Heart right ventricle (tissue), 16 donors: ENCODE results near the gene SDK2. TPM values are rescaled to one million over a fixed set of nuclear protein-coding genes. Genes with fewer than 3 reads are reported as not detected.

Experiments
- ATAC-seq, 8 donors: fragments of 200-7000 bp; cut with Tn5 transposase; one replicate each; pipeline ENCODE4 v1.9.1; 2020; ENCODE audit warnings: mild to moderate bottlenecking in 8 of 8, moderate library complexity in 8 of 8, moderate number of reproducible peaks in 1 of 8
- DNase-seq, 2 donors: peaks; one replicate each; pipeline ENCODE4 v3.0.0-alpha.2; 2020
- H3K27ac ChIP-seq, 10 donors: fragments of 200-600 bp; sonication (generic) in 2 of 10; one replicate each; pipeline versions ENCODE4 v1.5.0 to v1.8.0; 2020 to 2022; ENCODE audit warnings: mild to moderate bottlenecking in 3 of 10
- H3K27me3 ChIP-seq, 7 donors: fragments of 200-600 bp; one replicate each; pipeline ENCODE4 v1.8.0; 2021 to 2022; ENCODE audit warnings: mild to moderate bottlenecking in 2 of 7
- H3K36me3 ChIP-seq, 9 donors: fragments of 200-600 bp; sonication (generic) in 1 of 9; one replicate each; pipeline versions ENCODE4 v1.5.0 to v1.8.0; 2020 to 2022; ENCODE audit warnings: mild to moderate bottlenecking in 2 of 9
- H3K4me1 ChIP-seq, 9 donors: fragments of 200-600 bp; sonication (generic) in 1 of 9; one replicate each; pipeline versions ENCODE4 v1.5.0 to v1.8.0; 2020 to 2022; ENCODE audit warnings: mild to moderate bottlenecking in 4 of 9
- H3K4me3 ChIP-seq, 10 donors: fragments of 200-600 bp; sonication (generic) in 2 of 10; one replicate each; pipeline versions ENCODE4 v1.5.0 to v1.8.0; 2020 to 2022; ENCODE audit warnings: mild to moderate bottlenecking in 7 of 10, moderate library complexity in 2 of 10
- H3K9me3 ChIP-seq, 11 donors: fragments of 200-600 bp in 10 of 11; sonication (generic) in 2 of 11; one replicate each; pipeline versions ENCODE4 v1.5.0 to v1.8.0; 2013 to 2022; ENCODE audit warnings: mild to moderate bottlenecking in 2 of 11, control low read depth in 1 of 11, moderate library complexity in 1 of 11
- WGBS, 2 donors: extraction: QIAGEN DNeasy Blood & Tissue Kit; methylation state at CpG; one replicate each; pipeline ENCODE4 v1.1.7; 2013; ENCODE audit warnings: inconsistent platforms in 1 of 2; 5-methylcytosine and 5-hydroxymethylcytosine counted together
- intact Hi-C, 10 donors: fragments of 100-400 bp; cut with DNase I; formaldehyde crosslinking; loops; one replicate each; pipeline versions ENCODE4 v1.11.1 to v1.14.2; 2022
- polyA plus RNA-seq, 2 donors: library from polyadenylated mRNA; stranded (reverse); fragments of 200-250 nt; gene quantifications; one replicate each; pipeline ENCODE4 v1.2.3, GENCODE V29; 2013
- total RNA-seq, 10 donors: library from RNA; stranded (reverse); fragmentation: NEBNext Ultra II Directional in 3 of 10; extraction: Animal tissue kit (Norgen Biotek cat#: 25700) in 3 of 10; gene quantifications; one replicate each; pipeline versions ENCODE4 v1.2.1 to v1.2.4, GENCODE V29; 2021 to 2023
- TF ChIP-seq, protein P1 (sequence below), 9 donors: fragments of 200-600 bp; sonication (generic) in 2 of 9; IDR thresholded peaks; one replicate each; pipeline versions ENCODE4 v1.5.0 to v1.8.0; 2021 to 2022; ENCODE audit warnings: antibody characterized with exemption in 9 of 9, mild to moderate bottlenecking in 5 of 9, moderate library complexity in 1 of 9
- donor health status: Arrhythmogenic right ventricular cardiomyopathy.
- donor health status: ischemic (EF 13 %, LVEDD 7.1; RV severe dilation, severe dysfunction).
- donor health status: healthy with polysubstance abuse.
- donor health status: DM: no; HTN: yes; CAD: no.
- donor health status: DM: no; HTN: no; CAD: no.
- donor health status: ischemic (EF 25% LVEDD 6.9; RV normal size, moderate dysfunction).
- donor health status: ischemic (EF 25% LVEDD 5.7; RV mildly dilated, moderate dysfunction).
- donor health status: healthy.
- donor health status: DM: yes; HTN: yes; CAD: no.
- donor health status: Ischemic cardiomyopathy.
- donor health status: ischemic (EF 35%, LVEDD 5.7; RV mildly dilated, moderate dysfunction).
- donor health status: nonischemic (EF 11% LVEDD 7.7; RV severe dilation, severe dysfunction).
- donor health status: DM: yes; HTN: yes; CAD: no.
- donor health status: PGD.
- donor health status: ischemic (EF 29% LVEDD 5.4; RV normal size, mild dysfunction).
- donor health status: nonischemic (EF 23%, LVEDD 6.1; RV moderate dilation, normal function).

SDK2 gene
- total and polyA plus RNA-seq, 12 donors, result 0.44 to 4.2 (median 1.9) TPM

DNA sequence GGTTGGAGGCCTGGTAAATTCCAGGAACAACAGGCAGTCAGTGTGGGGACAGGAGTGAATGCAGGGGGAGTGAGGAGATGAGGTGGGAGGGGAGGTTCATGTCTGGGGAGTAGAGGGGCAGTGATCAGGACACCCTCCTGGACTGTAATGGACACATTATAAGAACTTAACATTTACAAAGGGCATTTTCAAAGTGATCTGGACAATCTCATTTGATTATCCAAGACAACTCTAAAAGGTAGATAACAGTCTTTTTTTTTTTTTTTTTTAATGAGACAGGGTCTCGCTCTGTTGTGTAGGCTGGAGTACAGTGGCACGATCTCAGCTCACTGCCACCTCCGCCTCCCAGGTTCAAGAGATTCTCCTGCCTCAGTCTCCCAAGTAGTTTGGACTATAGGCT is 5.7 kb downstream of the SDK2 start:
- Histone ChIP-seq H3K27ac (no peak overlapping the region), H3K36me3 (no peaks in the 10 kb centered on the region), H3K9me3 (no peaks in the 10 kb centered on the region), H3K4me1 (peaks cover 0 to 15% (median 10%) of the 10 kb centered on the region in 9 donors), H3K4me3 (no peak overlapping the region), H3K27me3 (peaks cover 0 to 33% (median 26%) of the 10 kb centered on the region in 7 donors)
- intact Hi-C loops, result no loop called here
- DNase-seq (no peak), ATAC-seq (no peak)
- WGBS, 2 donors, result 94 to 98% methylated on average over 3 of the region's 3 CpGs
- TF ChIP-seq, protein P1, sequence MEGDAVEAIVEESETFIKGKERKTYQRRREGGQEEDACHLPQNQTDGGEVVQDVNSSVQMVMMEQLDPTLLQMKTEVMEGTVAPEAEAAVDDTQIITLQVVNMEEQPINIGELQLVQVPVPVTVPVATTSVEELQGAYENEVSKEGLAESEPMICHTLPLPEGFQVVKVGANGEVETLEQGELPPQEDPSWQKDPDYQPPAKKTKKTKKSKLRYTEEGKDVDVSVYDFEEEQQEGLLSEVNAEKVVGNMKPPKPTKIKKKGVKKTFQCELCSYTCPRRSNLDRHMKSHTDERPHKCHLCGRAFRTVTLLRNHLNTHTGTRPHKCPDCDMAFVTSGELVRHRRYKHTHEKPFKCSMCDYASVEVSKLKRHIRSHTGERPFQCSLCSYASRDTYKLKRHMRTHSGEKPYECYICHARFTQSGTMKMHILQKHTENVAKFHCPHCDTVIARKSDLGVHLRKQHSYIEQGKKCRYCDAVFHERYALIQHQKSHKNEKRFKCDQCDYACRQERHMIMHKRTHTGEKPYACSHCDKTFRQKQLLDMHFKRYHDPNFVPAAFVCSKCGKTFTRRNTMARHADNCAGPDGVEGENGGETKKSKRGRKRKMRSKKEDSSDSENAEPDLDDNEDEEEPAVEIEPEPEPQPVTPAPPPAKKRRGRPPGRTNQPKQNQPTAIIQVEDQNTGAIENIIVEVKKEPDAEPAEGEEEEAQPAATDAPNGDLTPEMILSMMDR (IDR thresholded peaks at IDR 0.05), result no peak

DNA sequence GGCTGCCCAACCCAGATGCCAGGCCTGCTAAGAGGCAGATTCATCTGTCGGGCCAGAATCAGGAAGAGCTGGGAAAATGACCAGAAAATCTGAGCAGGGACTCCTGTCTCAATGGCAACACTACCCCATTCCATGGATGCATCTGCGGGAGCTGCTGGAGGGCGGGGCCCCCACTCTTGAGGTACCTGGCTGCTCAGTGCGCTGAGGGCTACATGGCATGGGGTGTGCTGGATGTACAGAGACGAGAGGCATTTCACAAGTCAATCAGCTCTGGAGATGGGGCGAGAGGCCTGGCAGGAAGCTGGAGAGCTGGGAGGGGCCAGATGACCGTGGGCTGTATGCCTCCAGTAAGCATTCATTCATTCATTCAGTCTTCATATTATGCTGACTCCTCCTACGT is 6.4 kb downstream of the SDK2 start:
- H3K4me1 ChIP-seq, result peaks cover 0 to 8% (median 3%) of the 10 kb centered on the region in 9 donors
- peaks cover 0 to 26% (median 19%) of the 10 kb centered on the region in 7 donors for H3K27me3 ChIP-seq
- H3K27ac ChIP-seq, result no peak overlapping the region
- intact Hi-C loops, result no loop called here
- DNase-seq (no peak), ATAC-seq (no peak)
- H3K9me3 ChIP-seq, result no peaks in the 10 kb centered on the region
- TF ChIP-seq, protein P1 (IDR thresholded peaks at IDR 0.05), result no peak
- no peak overlapping the region for H3K4me3 ChIP-seq
- WGBS, 2 donors, result 89 to 91% methylated on average over 8 of the region's 8 CpGs
- H3K36me3 ChIP-seq, result no peaks in the 10 kb centered on the region

DNA sequence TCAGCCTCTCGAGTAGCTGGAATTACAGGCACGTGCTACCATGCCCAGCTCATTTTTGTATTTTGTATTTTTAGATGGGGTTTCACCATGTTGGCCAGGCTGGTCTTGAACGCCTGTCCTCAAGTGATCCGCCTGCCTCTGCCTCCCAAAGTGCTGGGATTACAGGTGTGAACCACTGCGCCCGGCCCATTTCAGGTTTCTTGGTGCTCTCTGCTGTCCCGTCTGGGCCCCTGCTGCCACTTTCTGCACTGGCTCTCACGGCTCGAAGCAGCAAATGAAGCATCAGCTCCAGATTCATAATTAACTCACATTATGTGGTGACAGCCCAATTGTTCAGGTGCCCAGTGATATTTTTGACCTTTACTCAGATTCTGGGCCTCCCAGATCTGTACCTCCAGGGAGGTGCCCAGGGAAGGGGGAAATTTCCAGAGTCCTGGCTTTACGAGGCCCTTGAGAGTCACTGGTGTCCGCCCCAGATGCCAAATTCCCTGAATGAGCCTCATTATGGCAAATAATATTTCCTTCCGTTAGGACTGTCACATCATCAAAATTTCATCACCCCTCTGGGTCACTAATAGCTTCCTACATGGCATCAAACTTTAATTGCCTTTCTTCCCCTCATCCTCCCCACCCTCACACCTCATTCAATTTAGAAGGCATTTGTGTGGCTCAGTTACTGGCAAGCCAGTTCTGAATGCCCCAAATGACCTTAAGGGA is 9.0 kb downstream of the SDK2 start:
- H3K27ac ChIP-seq, result no peak overlapping the region
- H3K4me1 ChIP-seq, result no peaks in the 10 kb centered on the region
- DNase-seq (no peak), ATAC-seq (no peak)
- TF ChIP-seq, protein P1 (IDR thresholded peaks at IDR 0.05), result no peak
- H3K9me3 ChIP-seq, result no peaks in the 10 kb centered on the region
- no peak overlapping the region for H3K4me3 ChIP-seq
- WGBS, 2 donors, result 92 to 94% methylated on average over 12 of the region's 12 CpGs
- H3K27me3 ChIP-seq, result peaks cover 0 to 3% (median 0%) of the 10 kb centered on the region in 7 donors
- no peaks in the 10 kb centered on the region for H3K36me3 ChIP-seq
- intact Hi-C loops, result no loop called here

DNA sequence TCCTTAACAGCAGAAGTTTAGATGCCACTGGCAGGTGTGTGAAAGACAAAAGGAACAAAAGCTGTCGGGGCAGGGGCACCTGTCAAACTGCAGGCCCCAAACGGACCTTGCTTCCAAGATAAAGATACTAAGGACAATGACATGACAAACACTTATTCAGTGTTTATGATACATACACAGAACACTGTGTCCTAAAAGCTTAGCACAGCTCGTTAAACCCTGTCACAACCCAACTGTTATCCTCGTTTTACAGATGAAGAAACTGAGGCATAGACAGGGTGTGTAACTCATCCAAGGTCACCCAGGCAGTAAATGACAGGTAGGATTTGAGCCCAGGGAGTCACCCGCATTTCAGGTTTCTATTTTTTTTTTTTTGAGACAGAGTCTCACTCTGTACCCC is 9.6 kb downstream of the SDK2 start:
- Histone ChIP-seq H3K4me3 (no peak overlapping the region), H3K9me3 (no peaks in the 10 kb centered on the region), H3K27ac (no peak overlapping the region), H3K4me1 (no peaks in the 10 kb centered on the region), H3K36me3 (no peaks in the 10 kb centered on the region), H3K27me3 (peaks cover 0 to 3% (median 0%) of the 10 kb centered on the region in 7 donors)
- TF ChIP-seq, protein P1 (IDR thresholded peaks at IDR 0.05), result no peak
- intact Hi-C loops, result no loop called here
- no peak for ATAC-seq
- DNase-seq, result no peak
- WGBS, 2 donors, result 85 to 87% methylated on average over 5 of the region's 5 CpGs
